HepG2 (cell line): ENCODE results near the gene NIPAL3.

Source experiments
- ATF3 ChIP-seq: sonication (generic); formaldehyde crosslinking; IDR thresholded peaks from 2 replicates; pipeline ENCODE4 v1.4.0; 2020; ENCODE audit warnings: missing genetic modification reagents
- NR0B2 ChIP-seq: sonication (generic); formaldehyde crosslinking; IDR thresholded peaks from 2 replicates; pipeline ENCODE4 v1.4.0; 2020; ENCODE audit warnings: mild to moderate bottlenecking, missing genetic modification reagents
- PRPF4 ChIP-seq: fragments of 200-400 bp; formaldehyde crosslinking; IDR thresholded peaks from 2 replicates; pipeline ENCODE4 v1.6.1; 2016; ENCODE audit warnings: low read length, low read depth; ENCODE audit not compliant: poor library complexity, severe bottlenecking
- TBP ChIP-seq: sonication (generic); formaldehyde crosslinking; IDR thresholded peaks from 2 replicates; pipeline ENCODE4 v1.5.0; 2020; ENCODE audit warnings: missing genetic modification reagents
- TF ChIP-seq, protein P1 (sequence below): sonication (generic); formaldehyde crosslinking; IDR thresholded peaks from 2 replicates; pipeline ENCODE4 v1.5.0; 2020; ENCODE audit warnings: mild to moderate bottlenecking, missing genetic modification reagents, moderate library complexity
- TF ChIP-seq, protein P2 (sequence below), 2 experiments: IDR thresholded peaks; 2 replicates each; pipeline ENCODE4 v1.6.1; 2011 to 2012; ENCODE audit warnings: low read length in 2 of 2, borderline replicate concordance in 1 of 2, low read depth in 1 of 2, mild to moderate bottlenecking in 1 of 2, moderate library complexity in 1 of 2

DNA sequence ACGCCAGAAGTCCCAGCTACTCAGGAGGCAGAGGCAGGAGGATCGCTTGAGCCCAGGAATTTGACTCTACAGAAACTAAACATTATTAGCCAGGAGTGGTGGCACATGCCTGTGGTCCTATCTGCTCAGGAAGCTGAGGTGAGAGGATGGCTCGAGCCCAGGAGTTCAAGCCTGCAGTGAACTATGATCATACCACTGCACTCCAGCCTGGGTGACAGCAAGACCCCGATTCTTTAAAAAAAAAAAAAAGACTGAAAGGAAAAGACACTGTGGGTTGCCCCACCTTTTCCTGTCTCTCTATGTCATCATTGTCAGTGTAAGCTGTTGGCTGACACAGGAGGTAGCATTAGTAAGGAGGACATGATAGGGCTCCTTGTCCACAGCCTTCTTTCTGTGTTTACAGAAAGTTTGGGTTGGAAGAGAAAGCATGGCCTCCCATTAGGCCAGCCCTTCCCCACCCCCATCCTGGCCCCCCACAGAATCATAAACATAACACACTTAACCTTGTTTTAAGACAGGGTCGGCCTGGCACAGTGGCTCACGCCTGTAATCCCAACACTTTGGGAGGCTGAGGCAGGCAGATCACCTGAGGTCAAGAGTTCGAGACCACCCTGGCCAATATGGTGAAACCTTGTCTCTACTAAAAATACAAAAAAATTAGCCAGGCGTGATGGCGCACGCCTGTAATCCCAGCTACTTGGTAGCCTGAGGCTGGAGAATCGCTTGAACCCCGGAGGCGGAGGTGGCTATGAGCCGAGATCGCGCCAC, 66.4 kb downstream of the NIPAL3 start:
- TF ChIP-seq PRPF4 = no peak
- TF ChIP-seq ATF3 (CRISPR knock-in tag) = no peak
- no peak for TF ChIP-seq TBP
- TF ChIP-seq, protein P1, sequence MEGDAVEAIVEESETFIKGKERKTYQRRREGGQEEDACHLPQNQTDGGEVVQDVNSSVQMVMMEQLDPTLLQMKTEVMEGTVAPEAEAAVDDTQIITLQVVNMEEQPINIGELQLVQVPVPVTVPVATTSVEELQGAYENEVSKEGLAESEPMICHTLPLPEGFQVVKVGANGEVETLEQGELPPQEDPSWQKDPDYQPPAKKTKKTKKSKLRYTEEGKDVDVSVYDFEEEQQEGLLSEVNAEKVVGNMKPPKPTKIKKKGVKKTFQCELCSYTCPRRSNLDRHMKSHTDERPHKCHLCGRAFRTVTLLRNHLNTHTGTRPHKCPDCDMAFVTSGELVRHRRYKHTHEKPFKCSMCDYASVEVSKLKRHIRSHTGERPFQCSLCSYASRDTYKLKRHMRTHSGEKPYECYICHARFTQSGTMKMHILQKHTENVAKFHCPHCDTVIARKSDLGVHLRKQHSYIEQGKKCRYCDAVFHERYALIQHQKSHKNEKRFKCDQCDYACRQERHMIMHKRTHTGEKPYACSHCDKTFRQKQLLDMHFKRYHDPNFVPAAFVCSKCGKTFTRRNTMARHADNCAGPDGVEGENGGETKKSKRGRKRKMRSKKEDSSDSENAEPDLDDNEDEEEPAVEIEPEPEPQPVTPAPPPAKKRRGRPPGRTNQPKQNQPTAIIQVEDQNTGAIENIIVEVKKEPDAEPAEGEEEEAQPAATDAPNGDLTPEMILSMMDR (CRISPR knock-in tag) = no peak
- no peak for TF ChIP-seq NR0B2 (CRISPR knock-in tag)
- TF ChIP-seq, protein P2, sequence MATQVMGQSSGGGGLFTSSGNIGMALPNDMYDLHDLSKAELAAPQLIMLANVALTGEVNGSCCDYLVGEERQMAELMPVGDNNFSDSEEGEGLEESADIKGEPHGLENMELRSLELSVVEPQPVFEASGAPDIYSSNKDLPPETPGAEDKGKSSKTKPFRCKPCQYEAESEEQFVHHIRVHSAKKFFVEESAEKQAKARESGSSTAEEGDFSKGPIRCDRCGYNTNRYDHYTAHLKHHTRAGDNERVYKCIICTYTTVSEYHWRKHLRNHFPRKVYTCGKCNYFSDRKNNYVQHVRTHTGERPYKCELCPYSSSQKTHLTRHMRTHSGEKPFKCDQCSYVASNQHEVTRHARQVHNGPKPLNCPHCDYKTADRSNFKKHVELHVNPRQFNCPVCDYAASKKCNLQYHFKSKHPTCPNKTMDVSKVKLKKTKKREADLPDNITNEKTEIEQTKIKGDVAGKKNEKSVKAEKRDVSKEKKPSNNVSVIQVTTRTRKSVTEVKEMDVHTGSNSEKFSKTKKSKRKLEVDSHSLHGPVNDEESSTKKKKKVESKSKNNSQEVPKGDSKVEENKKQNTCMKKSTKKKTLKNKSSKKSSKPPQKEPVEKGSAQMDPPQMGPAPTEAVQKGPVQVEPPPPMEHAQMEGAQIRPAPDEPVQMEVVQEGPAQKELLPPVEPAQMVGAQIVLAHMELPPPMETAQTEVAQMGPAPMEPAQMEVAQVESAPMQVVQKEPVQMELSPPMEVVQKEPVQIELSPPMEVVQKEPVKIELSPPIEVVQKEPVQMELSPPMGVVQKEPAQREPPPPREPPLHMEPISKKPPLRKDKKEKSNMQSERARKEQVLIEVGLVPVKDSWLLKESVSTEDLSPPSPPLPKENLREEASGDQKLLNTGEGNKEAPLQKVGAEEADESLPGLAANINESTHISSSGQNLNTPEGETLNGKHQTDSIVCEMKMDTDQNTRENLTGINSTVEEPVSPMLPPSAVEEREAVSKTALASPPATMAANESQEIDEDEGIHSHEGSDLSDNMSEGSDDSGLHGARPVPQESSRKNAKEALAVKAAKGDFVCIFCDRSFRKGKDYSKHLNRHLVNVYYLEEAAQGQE (IDR thresholded peaks at IDR 0.05; ENCODE audit: borderline replicate concordance in 1 of 2, low read depth in 1 of 2, low read length in 2 of 2) = no peak
